Tibial artery (tissue), 4 donors: ENCODE measurements around the gene CFL2.

Experiments used
- DNase-seq, 2 donors: peaks; one replicate each; pipeline ENCODE4 v3.0.0-alpha.2; 2019
- H3K27ac ChIP-seq, 2 donors: fragments of 200-600 bp; sonication (generic) in 1 of 2; 1 replicate in 1 of 2; 2 replicates in 1 of 2; pipeline ENCODE4 v1.5.1; 2018 to 2019; ENCODE audit warnings: mild to moderate bottlenecking in 1 of 2
- H3K27me3 ChIP-seq, 2 donors: fragments of 200-600 bp; sonication (generic) in 1 of 2; one replicate each; pipeline versions ENCODE4 v1.5.1 to v1.6.0; 2016 to 2019
- H3K36me3 ChIP-seq, 3 donors: fragments of 200-600 bp; sonication (generic) in 2 of 3; one replicate each; pipeline ENCODE4 v1.5.1; 2016 to 2019; ENCODE audit warnings: mild to moderate bottlenecking in 2 of 3
- H3K4me1 ChIP-seq, 4 donors: fragments of 200-600 bp; sonication (generic) in 2 of 4; 1 replicate in 3 of 4; 2 replicates in 1 of 4; pipeline ENCODE4 v1.5.1; 2016 to 2019
- H3K4me3 ChIP-seq, 2 donors: fragments of 200-600 bp; sonication (generic) in 1 of 2; 1 replicate in 1 of 2; 2 replicates in 1 of 2; pipeline ENCODE4 v1.5.1; 2018 to 2019; ENCODE audit warnings: mild to moderate bottlenecking in 2 of 2
- H3K9me3 ChIP-seq, 3 donors: fragments of 200-600 bp; sonication (generic) in 1 of 3; one replicate each; pipeline ENCODE4 v1.5.1; 2016 to 2019
- intact Hi-C: fragments of 100-400 bp; cut with DNase I; formaldehyde crosslinking; loops from one replicate; pipeline ENCODE4 v1.15.0; 2023; ENCODE audit warnings: low total_unique reads
- TF ChIP-seq, protein P1 (sequence below), 2 experiments: fragments of 200-600 bp in 1 of 2; fragments of 450-650 bp in 1 of 2; IDR thresholded peaks; one replicate each; pipeline ENCODE4 v1.5.1; 2017 to 2019; ENCODE audit warnings: antibody characterized with exemption in 2 of 2, mild to moderate bottlenecking in 1 of 2, moderate library complexity in 1 of 2

The CFL2 gene

DNA sequence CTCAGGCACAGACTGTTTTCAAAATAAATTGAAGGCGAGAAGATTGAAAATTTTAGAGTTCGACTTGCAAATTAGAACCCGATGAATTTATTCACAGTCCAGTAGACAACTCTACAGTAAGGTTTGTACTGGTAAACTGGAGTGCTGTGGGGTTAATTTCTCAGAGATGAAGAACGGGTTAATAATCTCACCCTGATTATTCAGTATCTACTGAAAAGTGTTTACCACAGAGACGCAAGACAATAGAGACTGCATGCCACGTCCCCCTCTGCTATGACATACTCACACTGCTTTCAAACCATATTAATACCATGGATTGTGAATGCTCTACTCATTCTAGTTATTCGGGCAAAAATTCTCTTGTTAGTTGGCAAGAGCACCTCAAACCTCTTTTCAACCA, 36.1 kb downstream of the CFL2 start:
- Histone ChIP-seq H3K36me3 (no peaks in the 10 kb centered on the region), H3K27ac (no peak overlapping the region), H3K27me3 (no peaks in the 10 kb centered on the region), H3K9me3 (no peaks in the 10 kb centered on the region), H3K4me3 (no peak overlapping the region), H3K4me1 (no peaks in the 10 kb centered on the region)
- DNase-seq = no peak
- TF ChIP-seq, protein P1, sequence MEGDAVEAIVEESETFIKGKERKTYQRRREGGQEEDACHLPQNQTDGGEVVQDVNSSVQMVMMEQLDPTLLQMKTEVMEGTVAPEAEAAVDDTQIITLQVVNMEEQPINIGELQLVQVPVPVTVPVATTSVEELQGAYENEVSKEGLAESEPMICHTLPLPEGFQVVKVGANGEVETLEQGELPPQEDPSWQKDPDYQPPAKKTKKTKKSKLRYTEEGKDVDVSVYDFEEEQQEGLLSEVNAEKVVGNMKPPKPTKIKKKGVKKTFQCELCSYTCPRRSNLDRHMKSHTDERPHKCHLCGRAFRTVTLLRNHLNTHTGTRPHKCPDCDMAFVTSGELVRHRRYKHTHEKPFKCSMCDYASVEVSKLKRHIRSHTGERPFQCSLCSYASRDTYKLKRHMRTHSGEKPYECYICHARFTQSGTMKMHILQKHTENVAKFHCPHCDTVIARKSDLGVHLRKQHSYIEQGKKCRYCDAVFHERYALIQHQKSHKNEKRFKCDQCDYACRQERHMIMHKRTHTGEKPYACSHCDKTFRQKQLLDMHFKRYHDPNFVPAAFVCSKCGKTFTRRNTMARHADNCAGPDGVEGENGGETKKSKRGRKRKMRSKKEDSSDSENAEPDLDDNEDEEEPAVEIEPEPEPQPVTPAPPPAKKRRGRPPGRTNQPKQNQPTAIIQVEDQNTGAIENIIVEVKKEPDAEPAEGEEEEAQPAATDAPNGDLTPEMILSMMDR (IDR thresholded peaks at IDR 0.05) = no peak
- intact Hi-C loops = no loop called here

DNA sequence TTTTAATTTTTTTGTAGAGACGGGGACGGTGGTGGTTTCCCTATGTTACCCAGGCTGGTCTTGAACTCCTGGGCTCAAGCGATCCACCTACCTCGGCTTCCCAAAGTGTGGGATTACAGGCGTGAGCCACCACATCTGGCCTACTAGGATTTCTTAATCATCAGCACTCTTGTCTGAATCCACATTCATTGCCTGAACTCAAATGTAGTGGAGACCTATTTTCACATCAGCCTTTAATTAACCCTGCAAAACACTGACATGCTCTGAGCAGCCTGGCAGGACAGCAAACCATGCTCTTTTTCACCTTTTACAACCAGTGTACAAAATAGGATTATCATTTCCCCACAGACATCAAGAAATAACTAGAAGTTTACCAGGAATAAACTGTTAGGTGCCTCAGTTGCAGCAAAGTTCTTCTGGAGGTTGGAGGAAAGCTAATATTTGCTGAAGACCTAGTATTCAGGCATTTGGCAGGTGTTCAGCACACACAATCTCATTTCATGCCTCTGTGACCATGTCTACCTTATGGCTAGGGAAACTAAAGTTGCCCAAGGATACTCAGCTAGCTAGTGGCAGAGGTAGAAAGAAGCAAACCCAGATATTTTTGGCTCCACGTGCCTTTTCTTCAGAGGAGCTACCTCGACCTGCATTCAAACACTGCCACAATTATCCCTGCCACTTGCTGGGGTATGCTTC, 37.7 kb downstream of the CFL2 start:
- no peaks in the 10 kb centered on the region for H3K4me1 ChIP-seq
- no peaks in the 10 kb centered on the region for H3K36me3 ChIP-seq
- DNase-seq = no peak
- no peak overlapping the region for H3K4me3 ChIP-seq
- intact Hi-C loops = no loop called here
- H3K27me3 ChIP-seq = no peaks in the 10 kb centered on the region
- TF ChIP-seq, protein P1 (IDR thresholded peaks at IDR 0.05) = no peak
- H3K9me3 ChIP-seq = no peaks in the 10 kb centered on the region
- no peak overlapping the region for H3K27ac ChIP-seq

DNA sequence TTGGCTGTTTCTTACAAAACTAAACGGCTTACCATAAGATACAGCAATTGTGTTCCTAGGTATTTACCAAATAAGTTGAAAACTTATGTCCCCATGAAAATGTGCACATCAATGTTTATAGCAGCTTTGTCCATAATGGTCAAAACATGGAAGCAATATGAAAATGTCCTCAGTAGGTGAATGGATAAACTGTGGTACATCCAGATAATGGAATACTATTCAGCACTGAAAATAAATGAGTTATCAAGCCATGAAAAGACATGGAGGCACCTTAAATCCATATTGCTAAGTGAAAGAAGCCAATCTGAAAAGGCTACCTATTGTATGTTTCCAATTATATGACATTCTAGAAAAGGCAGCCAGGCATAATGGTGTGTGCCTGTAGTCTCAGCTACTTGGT, 40.7 kb downstream of the CFL2 start:
- no peaks in the 10 kb centered on the region for H3K36me3 ChIP-seq
- intact Hi-C loops = loop anchor here (2.0 kb wide), 1 partner anchor 49 kb away; no protein-coding TSS in a partner anchor
- TF ChIP-seq, protein P1 (IDR thresholded peaks at IDR 0.05) = no peak
- no peak overlapping the region for H3K4me3 ChIP-seq
- no peaks in the 10 kb centered on the region for H3K4me1 ChIP-seq
- H3K27me3 ChIP-seq = no peaks in the 10 kb centered on the region
- H3K27ac ChIP-seq = no peak overlapping the region
- no peak for DNase-seq
- H3K9me3 ChIP-seq = no peaks in the 10 kb centered on the region

DNA sequence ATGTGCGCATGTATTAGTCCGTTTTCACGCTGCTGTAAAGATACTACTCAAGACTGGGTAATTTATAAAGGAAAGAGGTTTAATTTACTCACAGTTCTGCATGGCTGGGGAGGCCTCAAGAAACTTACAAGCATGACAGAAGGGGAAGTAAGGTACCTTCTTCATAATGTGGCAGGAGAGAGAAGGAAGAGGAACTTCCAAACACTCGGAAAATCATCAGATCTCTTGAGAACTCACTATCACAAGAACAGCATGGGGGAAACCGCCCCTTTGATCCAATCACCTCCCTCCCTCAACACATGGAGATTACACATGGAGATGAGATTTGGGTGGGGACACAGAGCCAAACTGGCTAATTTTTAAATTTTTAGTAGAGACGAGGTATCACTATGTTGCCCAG, 42.7 kb downstream of the CFL2 start:
- Histone ChIP-seq H3K27ac (no peak overlapping the region), H3K4me1 (no peaks in the 10 kb centered on the region), H3K36me3 (no peaks in the 10 kb centered on the region), H3K4me3 (no peak overlapping the region), H3K27me3 (no peaks in the 10 kb centered on the region), H3K9me3 (no peaks in the 10 kb centered on the region)
- TF ChIP-seq, protein P1 (IDR thresholded peaks at IDR 0.05) = no peak
- DNase-seq = no peak
- intact Hi-C loops = loop anchor here (2.0 kb wide), 1 partner anchor 51 kb away; no protein-coding TSS in a partner anchor

DNA sequence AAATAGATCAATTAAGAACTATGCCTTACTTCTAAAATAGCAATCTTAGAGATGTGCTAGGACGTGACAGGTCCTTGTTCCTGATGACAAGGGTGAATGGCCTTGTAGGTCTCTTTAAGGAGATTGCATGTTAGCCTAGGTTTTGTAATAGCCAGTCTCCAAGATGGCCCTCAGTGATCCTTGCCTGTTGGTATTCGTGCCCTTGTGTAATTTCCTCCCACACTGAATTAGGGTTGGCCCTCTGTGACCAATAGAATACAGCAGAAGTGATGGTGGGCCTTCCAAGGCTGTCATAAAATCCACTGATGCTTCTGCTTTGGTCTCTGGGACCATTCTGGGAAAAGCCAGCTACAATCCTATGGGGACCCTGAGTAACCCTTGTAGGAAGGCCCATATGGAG, 46.3 kb downstream of the CFL2 start:
- Histone ChIP-seq H3K9me3 (no peaks in the 10 kb centered on the region), H3K4me3 (no peak overlapping the region), H3K27me3 (no peaks in the 10 kb centered on the region), H3K36me3 (no peaks in the 10 kb centered on the region), H3K4me1 (no peaks in the 10 kb centered on the region), H3K27ac (no peak overlapping the region)
- TF ChIP-seq, protein P1 (IDR thresholded peaks at IDR 0.05) = no peak
- DNase-seq = no peak
- intact Hi-C loops = no loop called here
